ENCODE measurements around the gene MBL2.

GRCh38 chr10:52762088-52762487 lies 10.5 kb downstream of the MBL2 start:
- TF ChIP-seq CTCF (IDR thresholded peaks at IDR 0.05) (no peak), POLR2A (IDR thresholded peaks at IDR 0.05) (no peak)
